HepG2 (cell line): ENCODE results near the gene RAB39B. TPM values are rescaled to one million over a fixed set of nuclear protein-coding genes. Genes with fewer than 3 reads are reported as not detected.

Source experiments
- BRCA1 ChIP-seq: sonication (generic); formaldehyde crosslinking; IDR thresholded peaks from 2 replicates; pipeline ENCODE4 v1.4.0; 2020; ENCODE audit warnings: missing genetic modification reagents
- CEBPG ChIP-seq: IDR thresholded peaks from 2 replicates; pipeline ENCODE4 v1.6.1; 2016
- DNMT3B ChIP-seq: conservative IDR thresholded peaks from 2 replicates; pipeline ENCODE4 v1.6.1; 2016; ENCODE audit warnings: missing biosample characterization, control low read depth
- DPF2 ChIP-seq: sonication (generic); formaldehyde crosslinking; IDR thresholded peaks from 2 replicates; pipeline ENCODE4 v1.4.0; 2020; ENCODE audit warnings: mild to moderate bottlenecking, low read depth, missing genetic modification reagents, borderline replicate concordance
- EHMT2 ChIP-seq: fragments of 200-600 bp; sonication (generic); IDR thresholded peaks from 2 replicates; pipeline ENCODE4 v1.7.0; 2017; ENCODE audit warnings: antibody characterized with exemption, low read depth, low read length, borderline replicate concordance
- EP300 ChIP-seq, 3 experiments: sonication (generic) in 1 of 3; formaldehyde crosslinking in 1 of 3; IDR thresholded peaks; 2 replicates each; pipeline versions ENCODE4 v1.5.1 to v1.6.1; 2011 to 2020; ENCODE audit warnings: low read depth in 2 of 3, low read length in 2 of 3, borderline replicate concordance in 1 of 3, improper control_type of control experiment in 1 of 3, mild to moderate bottlenecking in 1 of 3, missing genetic modification reagents in 1 of 3, moderate library complexity in 1 of 3
- FOSL2 ChIP-seq: sonication (generic); formaldehyde crosslinking; IDR thresholded peaks from 2 replicates; pipeline ENCODE4 v1.4.0; 2020; ENCODE audit warnings: missing genetic modification reagents
- FOXO1 ChIP-seq: sonication (generic); formaldehyde crosslinking; IDR thresholded peaks from 2 replicates; pipeline ENCODE4 v1.4.0; 2020; ENCODE audit warnings: missing genetic modification reagents
- HOXA9 ChIP-seq: sonication (generic); formaldehyde crosslinking; IDR thresholded peaks from 2 replicates; pipeline ENCODE4 v1.8.1; 2022; ENCODE audit warnings: missing genetic modification reagents, mild to moderate bottlenecking, moderate library complexity, borderline replicate concordance
- IRF9 ChIP-seq: sonication (generic); formaldehyde crosslinking; IDR thresholded peaks from 2 replicates; pipeline ENCODE4 v1.8.0; 2022; ENCODE audit warnings: missing genetic modification reagents, mild to moderate bottlenecking, borderline replicate concordance
- KLF12 ChIP-seq: sonication (generic); formaldehyde crosslinking; IDR thresholded peaks from 2 replicates; pipeline ENCODE4 v1.4.0; 2020; ENCODE audit warnings: missing genetic modification reagents, borderline replicate concordance
- KMT2B ChIP-seq: IDR thresholded peaks from 2 replicates; pipeline ENCODE4 v1.6.1; 2016; ENCODE audit warnings: missing genetic modification reagents, missing compliant biosample characterization
- MED8 ChIP-seq: sonication (generic); formaldehyde crosslinking; IDR thresholded peaks from 2 replicates; pipeline ENCODE4 v1.8.1; 2023; ENCODE audit warnings: mild to moderate bottlenecking, missing genetic modification reagents; ENCODE audit not compliant: insufficient replicate concordance
- MTA1 ChIP-seq: sonication (generic); formaldehyde crosslinking; IDR thresholded peaks from 2 replicates; pipeline ENCODE4 v1.4.0; 2020; ENCODE audit warnings: missing genetic modification reagents, mild to moderate bottlenecking, borderline replicate concordance
- NCOA1 ChIP-seq: sonication (generic); formaldehyde crosslinking; IDR thresholded peaks from 2 replicates; pipeline ENCODE4 v1.9.0; 2021; ENCODE audit warnings: missing genetic modification reagents
- PAF1 ChIP-seq: IDR thresholded peaks from 2 replicates; pipeline ENCODE4 v1.6.1; 2016; ENCODE audit warnings: missing genetic modification reagents, missing compliant biosample characterization
- SCMH1 ChIP-seq: sonication (generic); formaldehyde crosslinking; IDR thresholded peaks from 2 replicates; pipeline ENCODE4 v1.9.0; 2021; ENCODE audit warnings: missing genetic modification reagents, mild to moderate bottlenecking, borderline replicate concordance
- SMAD3 ChIP-seq: sonication (generic); formaldehyde crosslinking; IDR thresholded peaks from 2 replicates; pipeline ENCODE4 v1.4.0; 2020; ENCODE audit warnings: missing genetic modification reagents
- SOX6 ChIP-seq, 2 experiments: fragments of 450-650 bp in 1 of 2; sonication (generic) in 1 of 2; formaldehyde crosslinking in 1 of 2; IDR thresholded peaks; 2 replicates each; pipeline versions ENCODE4 v1.4.0 to v1.6.1; 2017 to 2020; ENCODE audit warnings: antibody characterized with exemption in 1 of 2, mild to moderate bottlenecking in 1 of 2, missing genetic modification reagents in 1 of 2
- TBX2 ChIP-seq: sonication (generic); formaldehyde crosslinking; IDR thresholded peaks from 2 replicates; pipeline ENCODE4 v1.5.0; 2020; ENCODE audit warnings: missing genetic modification reagents, mild to moderate bottlenecking, borderline replicate concordance
- TIGD3 ChIP-seq: sonication (generic); formaldehyde crosslinking; IDR thresholded peaks from 2 replicates; pipeline ENCODE4 v1.5.1; 2020; ENCODE audit warnings: mild to moderate bottlenecking, missing genetic modification reagents, borderline replicate concordance
- ZBTB34 ChIP-seq: sonication (generic); formaldehyde crosslinking; IDR thresholded peaks from 2 replicates; pipeline ENCODE4 v1.8.0; 2022; ENCODE audit warnings: mild to moderate bottlenecking, missing genetic modification reagents
- ZNF224 ChIP-seq: sonication (generic); formaldehyde crosslinking; IDR thresholded peaks from 2 replicates; pipeline ENCODE4 v1.5.0; 2020; ENCODE audit warnings: mild to moderate bottlenecking, missing genetic modification reagents
- ZNF230 ChIP-seq: sonication (generic); formaldehyde crosslinking; IDR thresholded peaks from 2 replicates; pipeline ENCODE4 v1.4.0; 2020; ENCODE audit warnings: mild to moderate bottlenecking, missing genetic modification reagents
- ZNF234 ChIP-seq: sonication (generic); formaldehyde crosslinking; conservative IDR thresholded peaks from 2 replicates; pipeline ENCODE4 v1.5.1; 2020; ENCODE audit warnings: mild to moderate bottlenecking, missing genetic modification reagents
- ZNF451 ChIP-seq: sonication (generic); formaldehyde crosslinking; IDR thresholded peaks from 2 replicates; pipeline ENCODE4 v1.5.0; 2020; ENCODE audit warnings: mild to moderate bottlenecking, missing genetic modification reagents
- ZNF747 ChIP-seq: sonication (generic); formaldehyde crosslinking; IDR thresholded peaks from 2 replicates; pipeline ENCODE4 v1.8.1; 2023; ENCODE audit warnings: missing genetic modification reagents, mild to moderate bottlenecking, borderline replicate concordance
- polyA plus RNA-seq, 8 experiments: library from polyadenylated mRNA; depleted of rRNA in 3 of 8; stranded (reverse) in 7 of 8; unstranded in 1 of 8; fragments of >200 nt; fragmentation: Illumina TruSeq in 4 of 8; extraction: Trizol in 4 of 8; gene quantifications; 2 replicates each; pipeline versions ENCODE4 v1.2.1 to v1.2.3, GENCODE V29; 2011 to 2016; ENCODE audit warnings: low read depth in 4 of 8, missing spikeins in 1 of 8, mixed read lengths in 1 of 8; ENCODE audit not compliant: insufficient read depth in 1 of 8
- total RNA-seq, 5 experiments: library from RNA; depleted of rRNA; stranded (reverse); fragments of >200 nt; fragmentation: Illumina TruSeq; extraction: Trizol; gene quantifications; 2 replicates each; pipeline ENCODE4 v1.2.3, GENCODE V29; 2016; ENCODE audit warnings: low read depth in 1 of 5

RAB39B gene
- total and polyA plus RNA-seq, 2 of the 13 experiments (the other 11 are each of a cell fraction or from before 2014, with no cell fraction given): 0.05 to 0.07 TPM

- TF ChIP-seq SMAD3 (CRISPR knock-in tag) (no peak), TBX2 (CRISPR knock-in tag) (no peak), ZBTB34 (CRISPR knock-in tag) (no peak), DPF2 (CRISPR knock-in tag) (no peak), EHMT2 (0 out of 2 replicates have a peak, but pooled peaks have one; percentile 33), FOSL2 (CRISPR knock-in tag) (no peak), SCMH1 (CRISPR knock-in tag) (no peak), MTA1 (CRISPR knock-in tag) (no peak), EP300 (IDR thresholded peaks at IDR 0.05; ENCODE audit: low read depth in 2 of 2, low read length in 2 of 2) (no peak), EP300 (CRISPR knock-in tag; IDR thresholded peaks at IDR 0.05; ENCODE audit: borderline replicate concordance) (no peak), ZNF230 (CRISPR knock-in tag) (no peak), TIGD3 (CRISPR knock-in tag) (no peak), PAF1 (no peak), BRCA1 (CRISPR knock-in tag) (no peak), KLF12 (no peak), NCOA1 (CRISPR knock-in tag) (no peak), CEBPG (peak; percentile 70), ZNF451 (no peak), MED8 (CRISPR knock-in tag) (no peak), ZNF224 (CRISPR knock-in tag) (no peak), FOXO1 (CRISPR knock-in tag) (no peak), DNMT3B (no peak), SOX6 (IDR thresholded peaks at IDR 0.05) (no peak), SOX6 (CRISPR knock-in tag; IDR thresholded peaks at IDR 0.05) (no peak), ZNF747 (CRISPR knock-in tag) (no peak), HOXA9 (CRISPR knock-in tag) (no peak), IRF9 (CRISPR knock-in tag) (no peak), KMT2B (no peak), ZNF234 (CRISPR knock-in tag) (no peak)
These were observed 48.7 kb downstream of the RAB39B start (continued) for GRCh38 chrX:155215443-155216178.
